NB4 (cell line): ENCODE measurements around the gene ZNF354B.
"Not testable (repeated sequence)": the region's sequence is repeated elsewhere in the genome, so short reads cannot be mapped to it uniquely, and the experiment has no call there.

Experiments
- CTCF ChIP-seq: IDR thresholded peaks from one replicate; pipeline ENCODE4 v1.5.1; 2012; ENCODE audit warnings: low read depth, low read length
- MAX ChIP-seq: IDR thresholded peaks from 2 replicates; pipeline ENCODE4 v1.6.1; 2011; ENCODE audit warnings: low read depth, low read length
- MYC ChIP-seq: IDR thresholded peaks from 2 replicates; pipeline ENCODE4 v1.6.1; 2011; ENCODE audit warnings: low read depth, low read length
- POLR2A ChIP-seq: IDR thresholded peaks from 2 replicates; pipeline ENCODE4 v1.6.1; 2011; ENCODE audit warnings: mild to moderate bottlenecking; ENCODE audit not compliant: insufficient read length; ENCODE audit errors: extremely low read depth

- TF ChIP-seq CTCF, MYC, POLR2A, MAX: not testable (repeated sequence)
Observed at GRCh38 chr5:178883115-178883694, 23.5 kb downstream of the ZNF354B start.
